Mammary epithelial cell (primary cell): ENCODE measurements around the gene LY6G6F.

ENCODE experiments used
- CTCF ChIP-seq, 2 donors: IDR thresholded peaks in 1 of 2; conservative IDR thresholded peaks in 1 of 2; 2 replicates each; pipeline ENCODE4 v1.5.1; 2011 to 2012; ENCODE audit warnings: inconsistent platforms in 2 of 2, low read length in 2 of 2, mild to moderate bottlenecking in 2 of 2, control low read depth in 1 of 2, low read depth in 1 of 2; ENCODE audit not compliant: insufficient read depth in 1 of 2; ENCODE audit errors: extremely low read depth in 1 of 2
- EZH2 ChIP-seq: IDR thresholded peaks from 2 replicates; pipeline ENCODE4 v1.6.1; 2012; ENCODE audit warnings: low read length, inconsistent platforms, borderline replicate concordance

GRCh38 chr6:31676904-31677303, 29.8 kb upstream of the LY6G6F start:
- TF ChIP-seq CTCF (conservative IDR thresholded peaks at IDR 0.05 in 1 of 2, IDR thresholded peaks at IDR 0.05 in 1 of 2; ENCODE audit: extremely low read depth in 1 of 2, insufficient read depth in 1 of 2, low read depth in 1 of 2, low read length in 2 of 2), result no peak
- TF ChIP-seq EZH2, result no peak
